A549 treated with ZK216348 at 1 μM for 4 hours (cell line): ENCODE data around the gene CFHR5. TPM values are rescaled to one million over a fixed set of nuclear protein-coding genes. Genes with fewer than 3 reads are reported as not detected.

Experiments
- total RNA-seq: library from RNA; stranded (reverse); fragments of 200-300 nt; extraction: Qiagen RNA extraction; gene quantifications from 5 replicates; pipeline ENCODE4 v1.2.3, GENCODE V29; 2022; ENCODE audit warnings: low read depth

The CFHR5 gene
- not detected in 5 replicates for total RNA-seq

DNA sequence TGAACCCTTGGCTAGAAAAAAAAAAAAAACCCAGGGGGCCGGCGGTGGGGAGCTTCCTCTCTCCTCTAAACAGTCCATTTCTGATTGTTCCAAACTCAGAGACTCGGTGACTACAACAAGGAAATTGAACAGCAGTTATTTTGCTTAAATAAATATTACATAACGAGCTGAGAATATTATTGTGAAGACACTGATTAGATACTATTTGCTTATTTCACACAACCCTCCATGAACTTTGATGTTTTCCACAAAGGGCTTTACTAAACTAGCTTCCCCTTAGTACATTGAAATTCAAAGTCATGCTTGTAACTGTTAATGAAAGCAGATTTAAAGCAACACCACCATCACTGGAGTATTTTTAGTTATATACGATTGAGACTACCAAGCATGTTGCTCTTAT is at the start of gene CFHR5:
TSS of gene CFHR5 (plus strand) at position 279 of the 400 bp plus-strand sequence. CDS start at position 388, 109 bp downstream.

DNA sequence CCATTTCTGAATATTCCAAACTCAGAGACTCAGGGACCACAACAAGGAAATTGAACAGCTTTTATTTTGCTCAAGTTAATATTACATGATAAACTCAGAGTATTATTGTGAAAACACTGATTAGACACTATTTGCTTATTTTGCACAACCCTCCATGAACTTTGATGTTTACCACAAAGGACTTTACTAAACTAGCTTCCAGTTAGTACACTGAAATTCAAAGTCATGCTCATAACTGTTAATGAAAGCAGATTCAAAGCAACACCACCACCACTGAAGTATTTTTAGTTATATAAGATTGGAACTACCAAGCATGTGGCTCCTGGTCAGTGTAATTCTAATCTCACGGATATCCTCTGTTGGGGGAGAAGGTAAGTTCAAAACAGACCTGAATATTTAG is 33.8 kb upstream of the CFHR5 start, which contains the start of gene CFHR2:
TSS of gene CFHR2 (plus strand) at position 171 of the 400 bp plus-strand sequence. CDS start at position 314, 143 bp downstream.

Other genes with a start within 250 kb of the CFHR5 start
- 0.14 to 0.47 TPM (median 0.32 TPM) in 5 replicates for gene CFHR3, start 202.7 kb upstream of the CFHR5 start, total RNA-seq
- 0.14 to 0.35 TPM (median 0.25 TPM) in 4 of 5 replicates, not detected in the other for gene CFHR1, start 157.8 kb upstream of the CFHR5 start, total RNA-seq
- not detected in 5 replicates for gene CFHR4, start 89.5 kb upstream of the CFHR5 start, total RNA-seq
- not detected in 5 replicates for gene CFHR2, start 33.8 kb upstream of the CFHR5 start, total RNA-seq
- 0.14 to 0.38 TPM in 2 of 5 replicates, not detected in the others for gene F13B, start 89.7 kb downstream of the CFHR5 start, total RNA-seq
- 10.8 to 26.1 TPM (median 22.7 TPM) in 5 replicates for gene ASPM, start 169.1 kb downstream of the CFHR5 start, total RNA-seq
- gene ZBTB41, start 223.7 kb downstream of the CFHR5 start, total RNA-seq = 1.2 to 4.3 TPM (median 3.1 TPM) in 5 replicates